Measurements from ENCODE around the gene UMPS.
A peak's percentile ranks its signal among the peaks of the same experiment; 100 is the strongest.

The UMPS gene

GRCh38 chr3:124764746-124765145 is 34.5 kb downstream of the UMPS start:
- DNase-seq, result no peak

DNA sequence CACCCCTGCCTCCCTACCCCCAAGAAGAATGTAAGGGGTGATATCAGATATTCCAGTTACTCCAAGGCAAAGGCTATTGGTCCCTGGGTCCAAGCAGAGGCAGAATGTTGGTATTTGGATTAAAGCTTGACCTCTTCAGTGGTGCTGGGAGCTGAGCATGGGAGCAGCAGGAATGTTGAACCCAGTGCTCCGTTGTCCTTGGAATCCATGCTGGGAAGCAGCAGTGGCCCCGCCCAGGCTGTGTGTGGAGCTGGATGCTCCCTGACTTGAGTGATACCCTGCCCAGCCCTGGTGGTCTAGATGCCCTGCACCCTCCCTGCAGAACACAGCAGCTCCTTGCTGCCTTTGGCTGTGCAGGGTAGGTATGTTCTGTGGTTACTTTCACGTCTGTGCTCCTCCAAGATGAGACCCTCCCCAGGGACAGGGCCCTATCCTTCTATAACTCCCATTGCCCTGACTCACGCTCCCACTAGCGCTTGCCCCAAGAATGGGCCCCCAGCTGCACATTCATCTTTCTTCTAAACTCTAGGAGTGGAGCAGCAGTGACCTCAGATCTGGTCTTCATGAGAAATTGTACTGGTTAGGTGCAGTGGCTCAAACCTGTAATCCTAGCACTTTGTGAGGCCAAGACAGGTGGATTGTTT is 35.1 kb downstream of the UMPS start:
- DNase-seq, result no peak

GRCh38 chr3:124766113-124767095 is 36.2 kb downstream of the UMPS start:
- no peak for DNase-seq

DNA sequence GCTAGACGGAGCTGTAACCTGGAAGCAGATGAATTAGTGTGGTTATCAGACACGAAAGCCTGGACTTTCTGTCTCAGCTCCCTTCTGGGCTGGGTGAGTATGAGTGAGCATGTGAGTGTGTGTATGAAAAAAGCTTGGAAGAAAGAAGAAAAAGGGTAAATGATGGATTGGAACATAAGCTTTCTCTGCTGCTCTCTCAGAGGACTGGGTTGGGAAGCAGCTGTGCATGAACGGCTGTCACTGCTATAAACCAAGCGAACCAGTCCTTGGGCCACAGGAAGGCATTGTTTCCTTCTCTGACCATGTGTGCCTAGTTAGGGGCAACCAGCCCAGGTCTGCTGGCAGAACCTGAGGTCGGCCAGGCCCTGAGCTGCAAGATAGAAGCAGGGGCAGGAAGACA is 37.0 kb downstream of the UMPS start:
- no peak for DNase-seq

DNA sequence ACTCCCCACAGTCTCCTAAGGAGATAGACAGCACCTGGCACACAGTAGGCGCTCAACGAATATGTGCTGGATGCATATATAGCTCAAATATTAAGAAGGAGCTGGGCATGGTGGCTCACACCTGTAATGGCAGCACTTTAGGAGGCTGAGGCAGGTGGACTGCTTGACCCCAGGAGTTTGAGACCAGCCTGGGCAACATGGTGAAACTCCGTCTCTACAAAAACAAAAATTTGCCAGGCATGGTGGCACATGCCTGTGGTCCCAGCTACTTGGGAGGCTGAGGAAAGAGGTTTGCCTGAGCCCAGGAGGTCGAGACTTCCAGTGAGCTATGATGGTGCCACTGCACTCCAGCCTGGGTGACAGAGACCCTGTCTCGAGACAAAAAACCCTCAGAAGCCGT is 37.4 kb downstream of the UMPS start:
- DNase-seq, result no peak

GRCh38 chr3:124768812-124769211 is 38.6 kb downstream of the UMPS start:
- DNase-seq, result peak; percentile 30

GRCh38 chr3:124769462-124769861 is 39.2 kb downstream of the UMPS start:
- DNase-seq, result no peak

GRCh38 chr3:124770336-124771082 is 40.3 kb downstream of the UMPS start:
- DNase-seq, result no peak

DNA sequence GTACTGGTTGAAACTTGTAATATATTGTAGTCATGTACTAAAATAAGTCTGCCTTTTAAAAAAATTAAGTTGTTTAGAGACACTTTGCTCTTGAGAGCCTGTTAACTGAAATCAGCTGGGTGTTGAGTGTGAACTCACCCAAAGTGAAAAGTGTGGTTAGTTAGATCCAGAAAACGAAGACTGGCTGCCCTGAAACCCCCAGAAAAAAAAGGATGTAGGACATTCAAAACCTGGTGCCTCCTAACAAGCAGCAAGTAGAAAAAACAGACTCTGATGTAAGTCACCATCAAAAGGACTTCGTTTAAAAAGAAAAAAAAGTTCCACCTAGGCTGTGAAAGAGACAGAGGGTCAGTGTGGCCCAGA is 40.8 kb downstream of the UMPS start:
- DNase-seq, result no peak

DNA sequence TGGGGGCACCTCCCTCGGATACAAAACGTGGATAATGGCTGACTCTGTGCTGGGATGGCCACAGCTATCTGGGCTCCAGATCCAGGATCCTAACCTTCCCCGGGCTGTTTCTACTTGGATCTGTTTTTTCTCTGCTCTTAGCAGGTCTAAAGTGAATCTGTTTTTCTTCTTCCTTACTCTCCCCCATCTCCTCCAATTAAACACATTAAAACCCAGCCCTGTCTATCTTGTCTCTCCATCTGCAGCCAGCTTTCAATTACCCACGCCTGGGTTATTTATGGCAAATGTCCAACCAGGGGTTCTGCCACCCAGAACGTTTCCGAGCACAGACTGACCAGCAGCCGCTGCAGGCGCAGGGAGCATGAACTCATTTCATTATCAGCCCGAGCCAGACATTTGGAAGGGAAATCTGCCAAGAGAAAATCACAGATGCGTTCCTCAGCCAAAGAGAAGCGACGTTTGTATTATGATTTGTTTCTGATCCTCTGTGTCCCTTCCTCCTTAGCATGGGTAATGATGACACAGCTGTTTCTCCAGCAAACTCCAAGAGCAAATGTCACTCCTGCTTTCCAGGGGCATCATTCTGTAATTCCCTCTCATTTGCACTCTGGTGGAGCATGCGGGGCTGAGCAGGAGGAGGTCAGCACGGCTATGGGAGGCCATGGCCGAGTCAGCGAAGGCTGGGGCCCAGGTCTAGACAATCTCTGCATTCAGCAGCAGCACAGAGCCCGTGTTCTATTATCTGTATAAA is 42.0 kb downstream of the UMPS start:
- no peak for DNase-seq

- no peak for DNase-seq
Measured at GRCh38 chr3:124773351-124774326, 43.4 kb downstream of the UMPS start.

GRCh38 chr3:124774327-124774718 is 44.1 kb downstream of the UMPS start:
- DNase-seq, result no peak

GRCh38 chr3:124774841-124775402 is 44.7 kb downstream of the UMPS start:
- no peak for DNase-seq

GRCh38 chr3:124775877-124776276 is 45.6 kb downstream of the UMPS start:
- DNase-seq, result no peak

- DNase-seq, result no peak
Measured at GRCh38 chr3:124776856-124777255, 46.6 kb downstream of the UMPS start.

GRCh38 chr3:124777762-124778470 is 47.7 kb downstream of the UMPS start:
- no peak for DNase-seq

- no peak for DNase-seq
Measured at GRCh38 chr3:124779116-124779515, 48.9 kb downstream of the UMPS start.

DNA sequence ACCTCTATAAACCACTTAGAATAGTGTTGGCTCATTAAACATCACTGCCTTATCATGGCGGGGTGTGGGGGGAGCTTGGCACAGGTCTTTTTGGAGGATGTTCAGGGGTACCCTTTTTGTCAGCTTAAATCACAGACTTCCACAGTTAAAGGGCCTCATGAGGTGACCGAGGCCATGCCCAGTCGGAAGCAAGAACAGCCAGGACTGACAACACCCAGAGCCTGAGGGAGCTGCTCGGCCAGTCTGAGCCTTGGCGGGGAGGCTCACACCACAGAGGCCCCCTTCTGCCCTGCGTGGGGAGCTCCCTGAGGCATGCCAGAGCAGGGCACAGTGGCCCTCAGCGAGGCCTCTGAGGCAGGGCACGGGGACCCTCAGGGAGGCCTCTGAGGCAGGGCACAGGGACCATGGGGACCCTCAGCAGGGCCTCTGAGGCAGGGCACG is 49.5 kb downstream of the UMPS start:
- no peak for DNase-seq

DNA sequence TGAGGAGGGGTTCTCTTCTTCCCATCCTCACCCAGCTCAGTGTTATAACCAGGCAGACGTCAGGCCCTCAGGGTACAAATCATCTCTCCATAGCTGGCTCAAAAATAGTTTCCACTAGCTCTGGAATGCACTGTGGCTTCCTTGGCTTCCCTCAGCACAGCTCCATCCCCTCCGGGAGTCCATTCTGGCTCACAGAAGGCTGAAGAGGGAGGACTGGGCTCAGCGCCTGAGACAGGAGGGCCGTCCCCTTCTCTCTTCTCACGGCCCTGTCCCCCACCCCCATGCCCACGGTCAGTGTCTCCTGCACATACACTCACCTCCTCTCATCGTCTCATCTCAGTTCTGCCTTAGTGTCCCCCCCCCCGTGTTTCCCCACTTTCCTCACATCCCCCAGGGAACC is 50.1 kb downstream of the UMPS start:
- no peak for DNase-seq

- DNase-seq, result no peak
Measured at GRCh38 chr3:124780761-124781475, 50.7 kb downstream of the UMPS start.
